Kidney (tissue), 14 donors: ENCODE measurements around the gene RASIP1. TPM values are rescaled to one million over a fixed set of nuclear protein-coding genes. Genes with fewer than 3 reads are reported as not detected.

Experiments used
- DNase-seq, 5 donors: peaks; one replicate each; pipeline ENCODE4 v3.0.0-alpha.2; 2013 to 2020
- FAIRE-seq: peaks from 2 replicates; lab custom pipeline; 2012; peaks lifted over from hg19 to GRCh38; lab: Jason Lieb, UNC
- H3K27ac ChIP-seq, 2 donors: one replicate each; pipeline ENCODE4 v1.7.0; 2013; ENCODE audit warnings: low read depth in 2 of 2, low read length in 2 of 2, inconsistent platforms in 1 of 2
- H3K27me3 ChIP-seq: one replicate; pipeline ENCODE4 v1.7.1; 2013; ENCODE audit warnings: low read length, inconsistent platforms; ENCODE audit not compliant: control insufficient read depth, insufficient read depth
- H3K36me3 ChIP-seq, 3 donors: one replicate each; pipeline versions ENCODE4 v1.7.0 to v1.7.1; 2013; ENCODE audit warnings: low read length in 3 of 3, control low read depth in 1 of 3, inconsistent platforms in 1 of 3; ENCODE audit not compliant: insufficient read depth in 3 of 3, control insufficient read depth in 2 of 3
- H3K4me1 ChIP-seq, 3 donors: one replicate each; pipeline versions ENCODE4 v1.7.0 to v1.7.1; 2013; ENCODE audit warnings: low read length in 3 of 3, inconsistent platforms in 1 of 3, low read depth in 1 of 3; ENCODE audit not compliant: control insufficient read depth in 2 of 3, insufficient read depth in 2 of 3
- H3K4me3 ChIP-seq, 3 donors: one replicate each; pipeline versions ENCODE4 v1.7.0 to v1.8.1; 2013; ENCODE audit warnings: low read length in 3 of 3, control low read depth in 1 of 3, inconsistent platforms in 1 of 3
- H3K9ac ChIP-seq, 3 donors: one replicate each; pipeline versions ENCODE4 v1.7.0 to v1.7.1; 2013; ENCODE audit warnings: low read length in 3 of 3, control low read depth in 1 of 3, inconsistent platforms in 1 of 3
- H3K9me3 ChIP-seq, 3 donors: one replicate each; pipeline versions ENCODE4 v1.7.0 to v1.7.1; 2013; ENCODE audit warnings: low read length in 3 of 3, control low read depth in 1 of 3, inconsistent platforms in 1 of 3; ENCODE audit not compliant: control insufficient read depth in 2 of 3, insufficient read depth in 1 of 3
- CTCF ChIP-seq: IDR thresholded peaks from 3 replicates; pipeline ENCODE4 v1.5.1; 2012; ENCODE audit warnings: mild to moderate bottlenecking, moderate library complexity, borderline replicate concordance; ENCODE audit not compliant: insufficient read depth; ENCODE audit errors: extremely low read depth
- intact Hi-C: fragments of 100-400 bp; cut with DNase I; formaldehyde crosslinking; loops from one replicate; pipeline ENCODE4 v1.11.1; 2022
- polyA plus RNA-seq: library from polyadenylated mRNA; stranded (reverse); fragments of 350-450 nt; fragmentation: Illumina TruSeq; extraction: RNeasy Lipid Tissue Mini Kit (QIAGEN cat#74804); gene quantifications from one replicate; pipeline ENCODE4 v1.2.3, GENCODE V29; 2014; ENCODE audit warnings: low read depth, low replicate concordance; ENCODE audit not compliant: insufficient read depth
- total RNA-seq: library from RNA; stranded (reverse); fragmentation: NEBNext Ultra II Directional; extraction: Animal tissue kit (Norgen Biotek cat#: 25700); gene quantifications from one replicate; pipeline ENCODE4 v1.2.1, GENCODE V29; 2021
- donor health status: control.
- donor health status: control.
- donor health status: control.
- donor health status: control.
- donor health status: control.
- donor health status: DM: yes; HTN: yes; CAD: no.
- donor health status: Normal renal cell carcinoma (clear cell type).

RASIP1 gene
- total and polyA plus RNA-seq, 2 donors from 2014 or later = 13.6 to 23.3 TPM

GRCh38 chr19:48746738-48747575 is 6.5 kb upstream of the RASIP1 start, which contains the start of gene IZUMO1:
TSS of gene IZUMO1 (minus strand) at chr19:48746909. CDS start at chr19:48745859, 1,050 bp downstream.
- no peaks in the 10 kb centered on the region for H3K36me3 ChIP-seq
- no peak for TF ChIP-seq CTCF
- FAIRE-seq (no peak), DNase-seq (peak; percentile 91 to 95 (median 95))
- peaks cover 0 to 5% (median 3%) of the 10 kb centered on the region in 3 donors for H3K4me1 ChIP-seq
- H3K27ac ChIP-seq = peak within 1 kb of the TSS; percentile 75 to 77
- H3K27me3 ChIP-seq = peaks cover 4% of the 10 kb centered on the region
- H3K9me3 ChIP-seq = no peaks in the 10 kb centered on the region
- peak within 1 kb of the TSS; percentile 19 to 62 (median 59) for H3K4me3 ChIP-seq
- intact Hi-C loops = no loop called here
- peak within 1 kb of the TSS in 2 of 3 donors; percentile 24 to 42 for H3K9ac ChIP-seq

DNA sequence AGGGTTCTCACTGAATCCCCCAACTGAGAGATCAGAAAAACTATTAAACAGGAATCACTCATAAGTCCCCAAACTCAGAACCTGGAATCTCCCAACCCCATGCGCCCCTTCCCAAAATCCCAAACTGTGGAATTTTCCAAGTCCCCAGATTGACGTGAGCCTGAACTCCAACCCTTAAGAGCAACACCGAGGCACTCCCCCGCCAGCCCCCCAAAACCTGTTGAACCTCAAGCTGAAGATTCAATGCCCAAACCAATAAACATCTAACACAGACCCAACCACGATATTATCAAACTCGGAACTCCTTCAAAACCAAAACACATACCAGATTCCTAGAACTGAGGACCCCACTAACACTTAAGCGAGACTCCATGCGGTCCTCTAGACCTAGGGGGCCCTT is 5.7 kb upstream of the RASIP1 start:
- FAIRE-seq = no peak
- no peak overlapping the region for H3K4me3 ChIP-seq
- H3K27ac ChIP-seq = peak overlapping the region in 1 of 2 donors; percentile 77

DNA sequence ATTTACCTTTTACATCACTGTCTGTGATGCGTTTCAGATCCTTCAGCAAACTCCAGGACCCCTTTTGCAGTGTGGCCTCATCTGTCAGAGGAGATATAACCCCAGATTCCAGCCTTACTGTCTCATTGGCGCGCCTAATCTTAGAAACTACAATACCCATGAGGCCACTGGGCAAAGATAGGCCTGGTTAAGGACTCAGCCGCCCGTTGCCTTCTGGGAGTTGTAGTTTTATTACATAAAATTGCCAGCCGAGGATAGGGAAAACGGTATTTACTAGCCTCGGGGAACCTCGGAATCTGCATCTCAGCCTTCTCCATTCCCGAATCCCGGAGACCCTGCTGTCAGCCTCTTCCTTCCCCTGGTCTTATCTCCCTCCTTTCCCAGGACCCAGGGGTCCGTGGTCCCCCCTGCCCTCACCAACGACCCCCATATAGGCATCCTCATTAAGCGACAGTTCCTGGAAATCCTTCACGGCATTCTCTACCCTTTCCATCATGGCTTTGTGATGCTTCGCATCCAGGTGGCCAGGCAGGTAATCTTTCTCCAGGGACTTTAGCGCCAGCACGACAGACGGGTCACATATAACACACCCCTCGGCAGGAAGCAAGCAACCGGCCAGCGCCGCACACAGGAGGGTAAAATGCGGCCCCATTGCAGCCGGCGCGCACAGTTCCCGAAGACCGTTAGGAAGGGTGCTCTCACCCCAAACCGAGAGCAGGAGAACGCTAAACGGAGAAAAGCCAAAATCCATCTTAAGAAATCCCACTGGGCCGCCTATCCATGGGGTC is 5.0 kb upstream of the RASIP1 start:
- Histone ChIP-seq H3K36me3 (no peaks in the 10 kb centered on the region), H3K9me3 (no peaks in the 10 kb centered on the region), H3K4me3 (no peak overlapping the region), H3K27me3 (peaks cover 4% of the 10 kb centered on the region), H3K27ac (no peak overlapping the region), H3K9ac (no peak overlapping the region), H3K4me1 (peaks cover 0 to 5% (median 3%) of the 10 kb centered on the region in 3 donors)
- DNase-seq (peak in 3 of 5 donors; percentile 70 to 78 (median 74)), FAIRE-seq (no peak)
- intact Hi-C loops = no loop called here
- TF ChIP-seq CTCF = no peak

More for the DNA sequence above, 5.7 kb upstream of the RASIP1 start:
- no peak overlapping the region for H3K9ac ChIP-seq
- no peaks in the 10 kb centered on the region for H3K9me3 ChIP-seq
- TF ChIP-seq CTCF = no peak
- no peaks in the 10 kb centered on the region for H3K36me3 ChIP-seq
- H3K27me3 ChIP-seq = peaks cover 4% of the 10 kb centered on the region
- H3K4me1 ChIP-seq = peaks cover 0 to 5% (median 3%) of the 10 kb centered on the region in 3 donors
- intact Hi-C loops = no loop called here
- peak in 1 of 5 donors; percentile 53 for DNase-seq
